Suprapubic skin (tissue), 4 donors: ENCODE measurements around the gene RNF103. TPM values are rescaled to one million over a fixed set of nuclear protein-coding genes. Genes with fewer than 3 reads are reported as not detected.

Experiments used
- DNase-seq, 2 donors: peaks; one replicate each; pipeline ENCODE4 v3.0.0-alpha.2; 2019; ENCODE audit warnings: low spot score in 2 of 2
- H3K27ac ChIP-seq: fragments of 200-600 bp; sonication (generic); one replicate; pipeline ENCODE4 v1.5.1; 2019
- H3K27me3 ChIP-seq: fragments of 200-600 bp; sonication (generic); one replicate; pipeline ENCODE4 v1.5.1; 2019
- H3K36me3 ChIP-seq: fragments of 200-600 bp; sonication (generic); one replicate; pipeline ENCODE4 v1.5.1; 2019
- H3K4me1 ChIP-seq: fragments of 200-600 bp; sonication (generic); one replicate; pipeline ENCODE4 v1.5.1; 2019
- H3K4me3 ChIP-seq: fragments of 200-600 bp; sonication (generic); one replicate; pipeline ENCODE4 v1.5.1; 2019; ENCODE audit warnings: mild to moderate bottlenecking
- H3K9me3 ChIP-seq: fragments of 200-600 bp; sonication (generic); one replicate; pipeline ENCODE4 v1.5.1; 2019
- EP300 ChIP-seq: sonication (generic); formaldehyde crosslinking; IDR thresholded peaks from one replicate; pipeline ENCODE4 v1.6.1; 2017; ENCODE audit warnings: antibody characterized with exemption
- POLR2A ChIP-seq, 2 donors: fragments of 450-650 bp; IDR thresholded peaks; one replicate each; pipeline ENCODE4 v1.6.1; 2017; ENCODE audit warnings: antibody characterized with exemption in 2 of 2, mild to moderate bottlenecking in 2 of 2, moderate library complexity in 2 of 2
- POLR2AphosphoS5 ChIP-seq, 3 donors: sonication (generic); formaldehyde crosslinking; IDR thresholded peaks; one replicate each; pipeline ENCODE4 v1.6.1; 2017; ENCODE audit warnings: antibody characterized with exemption in 3 of 3
- WGBS: methylation state at CpG from one replicate; pipeline ENCODE4 v1.1.5; 2018; 5-methylcytosine and 5-hydroxymethylcytosine counted together
- total RNA-seq, 4 donors: library from RNA; depleted of rRNA; stranded (reverse); fragments of >200 nt; gene quantifications; one replicate each; pipeline ENCODE4 v1.1.0, GENCODE V29; 2016
- TF ChIP-seq, protein P1 (sequence below), 2 donors: fragments of 200-600 bp in 1 of 2; fragments of 450-650 bp in 1 of 2; sonication (generic) in 1 of 2; IDR thresholded peaks; one replicate each; pipeline ENCODE4 v1.5.1; 2016 to 2019; ENCODE audit warnings: antibody characterized with exemption in 2 of 2, mild to moderate bottlenecking in 1 of 2, moderate library complexity in 1 of 2

RNF103 gene
- total RNA-seq, 4 donors from 2014 or later, result 24.7 to 48.8 (median 31.8) TPM

DNA sequence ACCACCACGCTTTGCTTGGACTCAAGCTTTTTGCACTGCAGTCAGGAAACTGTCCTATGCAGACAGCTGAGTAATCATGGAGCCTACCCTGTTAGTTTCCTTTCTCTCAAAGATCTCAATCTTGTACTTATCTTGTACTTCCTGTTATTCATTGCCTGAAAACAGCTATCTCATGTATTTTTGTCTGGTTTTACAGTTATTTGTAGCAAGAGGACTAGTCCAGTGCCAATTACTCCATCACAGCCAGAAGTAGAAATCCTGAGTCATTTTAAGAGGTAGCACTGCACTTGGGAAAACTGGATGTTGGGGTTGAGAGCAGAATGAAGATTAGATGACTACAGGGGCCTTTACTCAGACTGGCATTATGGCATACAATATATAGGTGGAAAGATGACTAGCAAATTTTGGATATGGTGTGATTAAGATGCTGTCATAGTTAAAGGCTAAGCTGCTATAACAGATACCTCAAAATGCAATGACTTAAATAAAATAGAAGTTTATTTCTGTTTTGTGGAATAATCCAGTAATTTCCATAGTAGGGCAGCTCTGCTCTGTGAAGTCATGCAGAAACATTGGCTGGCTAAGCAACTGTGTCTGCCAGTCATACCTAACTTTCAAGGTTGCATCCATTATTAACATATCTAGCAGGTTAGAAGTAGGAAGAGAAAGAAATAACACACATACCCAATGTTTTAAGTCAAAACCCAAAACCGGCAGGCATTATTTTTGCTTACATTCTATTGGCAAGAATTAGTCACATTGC is 39.3 kb downstream of the RNF103 start:
- no peak overlapping the region for H3K27ac ChIP-seq
- H3K4me1 ChIP-seq, result peaks cover 7% of the 10 kb centered on the region
- no peaks in the 10 kb centered on the region for H3K9me3 ChIP-seq
- 71% methylated on average over 2 of the region's 2 CpGs for WGBS
- H3K27me3 ChIP-seq, result no peaks in the 10 kb centered on the region
- no peaks in the 10 kb centered on the region for H3K36me3 ChIP-seq
- no peak overlapping the region for H3K4me3 ChIP-seq
- DNase-seq, result no peak
- TF ChIP-seq EP300 (no peak), POLR2AphosphoS5 (IDR thresholded peaks at IDR 0.05) (no peak), POLR2A (IDR thresholded peaks at IDR 0.05) (no peak)
- TF ChIP-seq, protein P1, sequence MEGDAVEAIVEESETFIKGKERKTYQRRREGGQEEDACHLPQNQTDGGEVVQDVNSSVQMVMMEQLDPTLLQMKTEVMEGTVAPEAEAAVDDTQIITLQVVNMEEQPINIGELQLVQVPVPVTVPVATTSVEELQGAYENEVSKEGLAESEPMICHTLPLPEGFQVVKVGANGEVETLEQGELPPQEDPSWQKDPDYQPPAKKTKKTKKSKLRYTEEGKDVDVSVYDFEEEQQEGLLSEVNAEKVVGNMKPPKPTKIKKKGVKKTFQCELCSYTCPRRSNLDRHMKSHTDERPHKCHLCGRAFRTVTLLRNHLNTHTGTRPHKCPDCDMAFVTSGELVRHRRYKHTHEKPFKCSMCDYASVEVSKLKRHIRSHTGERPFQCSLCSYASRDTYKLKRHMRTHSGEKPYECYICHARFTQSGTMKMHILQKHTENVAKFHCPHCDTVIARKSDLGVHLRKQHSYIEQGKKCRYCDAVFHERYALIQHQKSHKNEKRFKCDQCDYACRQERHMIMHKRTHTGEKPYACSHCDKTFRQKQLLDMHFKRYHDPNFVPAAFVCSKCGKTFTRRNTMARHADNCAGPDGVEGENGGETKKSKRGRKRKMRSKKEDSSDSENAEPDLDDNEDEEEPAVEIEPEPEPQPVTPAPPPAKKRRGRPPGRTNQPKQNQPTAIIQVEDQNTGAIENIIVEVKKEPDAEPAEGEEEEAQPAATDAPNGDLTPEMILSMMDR (IDR thresholded peaks at IDR 0.05), result no peak

DNA sequence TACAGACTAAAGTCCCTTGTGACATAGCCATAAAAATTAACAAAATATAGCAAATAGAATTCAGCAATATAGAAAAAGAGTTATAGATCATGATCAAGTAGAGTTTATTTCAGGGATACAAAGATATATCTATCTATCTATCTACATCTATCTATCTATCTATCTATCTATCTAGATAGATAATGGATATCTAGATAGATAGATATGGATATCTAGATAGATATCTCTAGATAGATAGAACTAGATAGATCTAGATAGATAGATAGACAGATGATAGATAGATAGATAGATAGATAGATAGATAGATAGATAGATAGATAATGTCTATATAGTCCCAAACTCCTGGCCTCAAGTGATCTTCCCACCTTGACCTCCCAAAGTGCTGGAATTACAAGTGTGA is 43.1 kb downstream of the RNF103 start:
- no peak for TF ChIP-seq POLR2A (IDR thresholded peaks at IDR 0.05)
- TF ChIP-seq POLR2AphosphoS5 (IDR thresholded peaks at IDR 0.05), result no peak
- no peak for TF ChIP-seq EP300
- TF ChIP-seq, protein P1 (IDR thresholded peaks at IDR 0.05), result no peak
- no peak for DNase-seq
- H3K27ac ChIP-seq, result no peak overlapping the region

GRCh38 chr2:86577817-86578456 is 45.7 kb downstream of the RNF103 start:
- no peaks in the 10 kb centered on the region for H3K36me3 ChIP-seq
- DNase-seq, result no peak
- H3K4me3 ChIP-seq, result no peak overlapping the region
- H3K27ac ChIP-seq, result no peak overlapping the region
- no peaks in the 10 kb centered on the region for H3K4me1 ChIP-seq
- H3K9me3 ChIP-seq, result no peaks in the 10 kb centered on the region
- TF ChIP-seq EP300 (no peak), POLR2A (IDR thresholded peaks at IDR 0.05) (no peak), POLR2AphosphoS5 (IDR thresholded peaks at IDR 0.05) (no peak)
- TF ChIP-seq, protein P1 (IDR thresholded peaks at IDR 0.05), result no peak
- H3K27me3 ChIP-seq, result no peaks in the 10 kb centered on the region
- WGBS, result 78% methylated on average over 2 of the region's 2 CpGs

More for the DNA sequence above, 43.1 kb downstream of the RNF103 start:
- Histone ChIP-seq H3K4me3 (no peak overlapping the region), H3K27me3 (no peaks in the 10 kb centered on the region), H3K36me3 (no peaks in the 10 kb centered on the region), H3K9me3 (no peaks in the 10 kb centered on the region), H3K4me1 (peaks cover 7% of the 10 kb centered on the region)

GRCh38 chr2:86570059-86570458 is 53.6 kb downstream of the RNF103 start:
- TF ChIP-seq, protein P1 (IDR thresholded peaks at IDR 0.05), result no peak
- TF ChIP-seq POLR2A (IDR thresholded peaks at IDR 0.05) (no peak), POLR2AphosphoS5 (IDR thresholded peaks at IDR 0.05) (no peak), EP300 (no peak)
- no peaks in the 10 kb centered on the region for H3K36me3 ChIP-seq
- H3K9me3 ChIP-seq, result no peaks in the 10 kb centered on the region
- no peak overlapping the region for H3K27ac ChIP-seq
- H3K4me1 ChIP-seq, result peaks cover 6% of the 10 kb centered on the region
- no peak for DNase-seq
- WGBS, result 63% methylated on average over 3 of the region's 3 CpGs
- no peaks in the 10 kb centered on the region for H3K27me3 ChIP-seq
- H3K4me3 ChIP-seq, result no peak overlapping the region

DNA sequence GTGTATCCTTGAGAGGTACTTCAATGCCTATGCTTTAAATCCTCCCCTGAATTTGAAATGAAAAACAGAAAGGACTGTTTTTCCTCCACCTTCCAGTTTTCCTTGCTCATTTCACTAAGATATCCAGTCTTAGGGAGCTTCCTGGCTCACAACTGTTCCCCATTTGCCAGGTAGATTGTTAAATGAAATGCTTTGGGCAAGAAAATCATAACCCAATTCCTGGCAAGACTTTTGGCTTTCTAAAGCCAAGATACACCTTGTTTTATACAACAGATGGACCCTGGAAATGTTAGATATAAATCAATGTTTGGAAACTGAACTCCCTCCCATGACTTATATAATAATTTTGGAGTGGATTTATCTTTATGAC is 56.9 kb downstream of the RNF103 start:
- H3K27ac ChIP-seq, result no peak overlapping the region
- no peaks in the 10 kb centered on the region for H3K9me3 ChIP-seq
- H3K4me3 ChIP-seq, result no peak overlapping the region
- no peak for TF ChIP-seq EP300
- no peak for TF ChIP-seq POLR2A (IDR thresholded peaks at IDR 0.05)
- no peak for TF ChIP-seq POLR2AphosphoS5 (IDR thresholded peaks at IDR 0.05)
- TF ChIP-seq, protein P1 (IDR thresholded peaks at IDR 0.05), result no peak
- no peaks in the 10 kb centered on the region for H3K27me3 ChIP-seq
- no peak for DNase-seq
- no peaks in the 10 kb centered on the region for H3K36me3 ChIP-seq
- peaks cover 19% of the 10 kb centered on the region for H3K4me1 ChIP-seq
